WI38 (cell line): Measurements from ENCODE around the gene ST6GALNAC3.
"Not testable (repeated sequence)": the region's sequence is repeated elsewhere in the genome, so short reads cannot be mapped to it uniquely, and the experiment has no call there.

Experiments
- H3K4me3 ChIP-seq: 2 replicates; pipeline ENCODE4 v1.5.1; 2011; ENCODE audit warnings: low read depth, mild to moderate bottlenecking, control low read depth, low read length
- CTCF ChIP-seq: IDR thresholded peaks from 2 replicates; pipeline ENCODE4 v1.5.1; 2012; ENCODE audit warnings: low read depth, mild to moderate bottlenecking, control low read depth, low read length

ST6GALNAC3 gene

GRCh38 chr1:76121850-76122249 lies 47.3 kb downstream of the ST6GALNAC3 start:
- no peak for TF ChIP-seq CTCF
- H3K4me3 ChIP-seq, result no peak overlapping the region

GRCh38 chr1:76122271-76122670 lies 47.7 kb downstream of the ST6GALNAC3 start:
- TF ChIP-seq CTCF, result no peak
- H3K4me3 ChIP-seq, result no peak overlapping the region

- not testable (repeated sequence) for H3K4me3 ChIP-seq
Measured at GRCh38 chr1:76123411-76124064, 49.0 kb downstream of the ST6GALNAC3 start.

- no peak overlapping the region for H3K4me3 ChIP-seq
- TF ChIP-seq CTCF, result no peak
Measured at GRCh38 chr1:76124196-76124595, 49.6 kb downstream of the ST6GALNAC3 start.

- H3K4me3 ChIP-seq, result no peak overlapping the region
- TF ChIP-seq CTCF, result no peak
Measured at GRCh38 chr1:76125473-76126219, 51.1 kb downstream of the ST6GALNAC3 start.

GRCh38 chr1:76128096-76128495 lies 53.5 kb downstream of the ST6GALNAC3 start:
- no peak overlapping the region for H3K4me3 ChIP-seq
- TF ChIP-seq CTCF, result no peak

GRCh38 chr1:76129731-76130130 lies 55.2 kb downstream of the ST6GALNAC3 start:
- no peak overlapping the region for H3K4me3 ChIP-seq
- TF ChIP-seq CTCF, result no peak
